ENCODE results near the gene CRYGS. TPM values are rescaled to one million over a fixed set of nuclear protein-coding genes. Genes with fewer than 3 reads are reported as not detected.

The CRYGS gene
- total RNA-seq, 2 donors from 2014 or later = 3.6 to 5.9 TPM

GRCh38 chr3:186512570-186513302, 31.4 kb downstream of the CRYGS start:
- Histone ChIP-seq H3K4me1 (no peaks in the 10 kb centered on the region), H3K36me3 (replicated peaks in 1 of 2; ENCODE audit: insufficient read depth in 1 of 2, low read depth in 2 of 2) (no peaks in the 10 kb centered on the region), H3K4me3 (no peak overlapping the region), H3K9me3 (no peaks in the 10 kb centered on the region), H3K27ac (no peak overlapping the region), H3K27me3 (no peaks in the 10 kb centered on the region)
- 56 to 58% methylated on average over 9 of the region's 9 CpGs for WGBS, 2 donors
- TF ChIP-seq CTCF (IDR thresholded peaks at IDR 0.05) (no peak), POLR2A (IDR thresholded peaks at IDR 0.05) (no peak)
- intact Hi-C loops (cut with DNase I) = no loop called here
- ATAC-seq (no peak), DNase-seq (no peak)

- Histone ChIP-seq H3K4me1 (no peaks in the 10 kb centered on the region), H3K27ac (no peak overlapping the region), H3K9me3 (no peaks in the 10 kb centered on the region), H3K36me3 (replicated peaks in 1 of 2; ENCODE audit: insufficient read depth in 1 of 2, low read depth in 2 of 2) (no peaks in the 10 kb centered on the region), H3K27me3 (no peaks in the 10 kb centered on the region), H3K4me3 (no peak overlapping the region)
- no peak for ATAC-seq
- WGBS, 2 donors = 70 to 72% methylated on average over 5 of the region's 5 CpGs
- TF ChIP-seq POLR2A (IDR thresholded peaks at IDR 0.05) (no peak), CTCF (IDR thresholded peaks at IDR 0.05) (no peak)
- intact Hi-C loops (cut with DNase I) = no loop called here
- no peak for DNase-seq
Observed at GRCh38 chr3:186511702-186512101, 32.5 kb downstream of the CRYGS start.

DNA sequence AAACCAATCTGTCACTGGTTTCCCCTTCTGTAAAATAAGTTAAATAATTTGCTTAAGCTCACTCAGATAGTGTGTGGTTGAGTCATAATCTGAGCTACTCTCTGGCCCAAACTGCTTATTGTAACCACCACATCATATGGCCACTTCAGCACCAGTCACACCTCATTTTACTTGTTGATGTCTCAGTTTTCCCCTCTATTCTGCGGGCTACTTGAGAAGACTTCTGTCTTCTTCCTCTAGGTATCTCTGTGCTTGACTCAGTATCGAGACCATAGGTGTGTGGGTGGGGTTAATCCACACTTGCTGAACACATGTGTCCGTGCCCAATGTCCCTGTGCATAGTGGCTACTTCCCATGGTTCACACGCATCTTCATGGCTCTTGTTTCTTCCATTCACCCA, 32.9 kb downstream of the CRYGS start:
- H3K4me1 ChIP-seq = no peaks in the 10 kb centered on the region
- H3K27ac ChIP-seq = no peak overlapping the region
- no peaks in the 10 kb centered on the region for H3K36me3 ChIP-seq (replicated peaks in 1 of 2; ENCODE audit: insufficient read depth in 1 of 2, low read depth in 2 of 2)
- no peak for ATAC-seq
- TF ChIP-seq POLR2A (IDR thresholded peaks at IDR 0.05) = no peak
- intact Hi-C loops (cut with DNase I) = no loop called here
- no peak for DNase-seq
- H3K27me3 ChIP-seq = no peaks in the 10 kb centered on the region
- no peak overlapping the region for H3K4me3 ChIP-seq
- WGBS, 2 donors = 84 to 90% methylated on average over 4 of the region's 4 CpGs
- H3K9me3 ChIP-seq = no peaks in the 10 kb centered on the region

- Histone ChIP-seq H3K36me3 (replicated peaks in 1 of 2; ENCODE audit: insufficient read depth in 1 of 2, low read depth in 2 of 2) (no peaks in the 10 kb centered on the region), H3K27ac (no peak overlapping the region), H3K9me3 (no peaks in the 10 kb centered on the region), H3K4me3 (no peak overlapping the region), H3K4me1 (no peaks in the 10 kb centered on the region), H3K27me3 (no peaks in the 10 kb centered on the region)
- WGBS, 2 donors = 70 to 72% methylated on average over 8 to 9 of the region's 9 CpGs
- TF ChIP-seq CTCF (IDR thresholded peaks at IDR 0.05) (no peak), POLR2A (IDR thresholded peaks at IDR 0.05) (no peak)
- no peak for ATAC-seq
- intact Hi-C loops (cut with DNase I) = no loop called here
- DNase-seq = no peak
Observed at GRCh38 chr3:186510374-186511079, 33.7 kb downstream of the CRYGS start.

DNA sequence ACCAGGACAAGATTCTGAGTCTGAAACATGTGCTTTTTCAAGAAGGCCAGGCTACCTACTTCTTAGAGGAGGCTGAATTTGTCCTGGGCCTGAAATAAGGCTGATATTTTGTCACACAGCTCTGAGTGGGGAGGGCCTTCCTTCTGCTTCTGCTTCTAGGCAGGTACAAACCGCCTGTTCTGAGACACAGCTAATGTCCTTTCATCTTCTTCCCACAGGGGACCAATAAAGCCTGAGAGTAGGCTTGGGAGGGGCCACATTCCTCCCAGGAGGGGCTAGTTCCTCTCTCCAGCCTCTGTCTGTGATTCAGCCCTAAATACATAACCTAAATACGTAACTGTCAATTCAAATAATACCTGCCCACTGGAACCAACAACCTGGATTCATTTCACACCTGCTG, 34.8 kb downstream of the CRYGS start:
- Histone ChIP-seq H3K9me3 (no peaks in the 10 kb centered on the region), H3K36me3 (replicated peaks in 1 of 2; ENCODE audit: insufficient read depth in 1 of 2, low read depth in 2 of 2) (no peaks in the 10 kb centered on the region), H3K27ac (no peak overlapping the region), H3K4me1 (no peaks in the 10 kb centered on the region), H3K27me3 (no peaks in the 10 kb centered on the region), H3K4me3 (no peak overlapping the region)
- TF ChIP-seq POLR2A (IDR thresholded peaks at IDR 0.05) (no peak), CTCF (IDR thresholded peaks at IDR 0.05) (no peak)
- intact Hi-C loops (cut with DNase I) = no loop called here
- DNase-seq (no peak), ATAC-seq (no peak)
- 73 to 82% methylated on average over 2 of the region's 2 CpGs for WGBS, 2 donors

All from body of pancreas (tissue), 4 donors.